HG03457 (cell line): ENCODE results near the gene GLTP.
A peak's percentile ranks its signal among the peaks of the same experiment; 100 is the strongest.
"Not testable (repeated sequence)": the region's sequence is repeated elsewhere in the genome, so short reads cannot be mapped to it uniquely, and the experiment has no call there.

Experiments used
- ATAC-seq: cut with Tn5 transposase; IDR thresholded peaks from one replicate; pipeline ENCODE4 v1.9.1; 2021; ENCODE audit warnings: moderate number of reproducible peaks; ENCODE audit not compliant: unreplicated experiment

Gene GLTP

GRCh38 chr12:109905301-109905700 is 25.0 kb upstream of the GLTP start:
- ATAC-seq = no peak

GRCh38 chr12:109902891-109903418 is 22.6 kb upstream of the GLTP start:
- no peak for ATAC-seq

- no peak for ATAC-seq
Observed at GRCh38 chr12:109900752-109901580, 20.6 kb upstream of the GLTP start.

GRCh38 chr12:109899783-109900751 is 19.7 kb upstream of the GLTP start, which contains the start of gene TCHP:
TSS of gene TCHP (plus strand) at chr12:109900274. CDS start at chr12:109903027, 2,753 bp downstream.
- peak; percentile 53 for ATAC-seq

GRCh38 chr12:109899345-109899744 is 19.0 kb upstream of the GLTP start:
- not testable (repeated sequence) for ATAC-seq

GRCh38 chr12:109897029-109897428 is 16.7 kb upstream of the GLTP start:
- no peak for ATAC-seq

GRCh38 chr12:109896188-109896587 is 15.8 kb upstream of the GLTP start:
- no peak for ATAC-seq

GRCh38 chr12:109894939-109895338 is 14.6 kb upstream of the GLTP start:
- ATAC-seq = no peak

- no peak for ATAC-seq
Observed at GRCh38 chr12:109893261-109893995, 13.1 kb upstream of the GLTP start.

GRCh38 chr12:109892748-109893147 is 12.4 kb upstream of the GLTP start:
- peak; percentile 56 for ATAC-seq

- no peak for ATAC-seq
Observed at GRCh38 chr12:109892165-109892715, 11.9 kb upstream of the GLTP start.

GRCh38 chr12:109891731-109892130 is 11.4 kb upstream of the GLTP start:
- not testable (repeated sequence) for ATAC-seq

- ATAC-seq = no peak
Observed at GRCh38 chr12:109890620-109891170, 10.4 kb upstream of the GLTP start.

GRCh38 chr12:109888179-109889020 is 8.1 kb upstream of the GLTP start:
- ATAC-seq = no peak

- ATAC-seq = no peak
Observed at GRCh38 chr12:109885616-109886015, 5.3 kb upstream of the GLTP start.

GRCh38 chr12:109883461-109883860 is 3.1 kb upstream of the GLTP start:
- no peak for ATAC-seq

- ATAC-seq = no peak
Observed at GRCh38 chr12:109881752-109882151, 1.4 kb upstream of the GLTP start.

- ATAC-seq = no peak
Observed at GRCh38 chr12:109880938-109881337, 597 bp upstream of the GLTP start.
